HG03066 (cell line): Measurements from ENCODE around the gene EPM2AIP1.
"Not testable (repeated sequence)": the region's sequence is repeated elsewhere in the genome, so short reads cannot be mapped to it uniquely, and the experiment has no call there.

Source experiments
- ATAC-seq: cut with Tn5 transposase; IDR thresholded peaks from one replicate; pipeline ENCODE4 v1.9.1; 2021; ENCODE audit warnings: low read depth; ENCODE audit not compliant: unreplicated experiment

The EPM2AIP1 gene

DNA sequence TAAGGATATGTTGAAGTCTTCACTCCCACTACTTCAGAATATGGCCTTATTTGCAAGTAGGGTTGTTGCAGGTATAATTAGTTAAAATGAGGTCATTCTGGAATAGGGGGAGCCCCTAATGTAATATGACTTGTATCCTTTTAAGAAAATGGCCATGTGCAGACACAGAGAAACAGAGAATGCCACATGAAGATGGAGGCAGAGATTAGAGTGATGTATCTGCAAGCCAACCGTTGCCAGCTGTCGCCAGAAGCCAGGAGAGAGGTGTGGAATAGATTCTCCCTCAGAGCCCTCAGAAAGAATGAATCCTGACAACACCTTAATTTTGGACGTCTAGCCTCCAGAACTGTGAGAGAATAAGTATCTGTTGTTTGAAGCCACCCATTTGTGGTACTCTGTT is 36.8 kb downstream of the EPM2AIP1 start:
- no peak for ATAC-seq

- ATAC-seq, result no peak
Observed at GRCh38 chr3:36954452-36955134, 38.3 kb downstream of the EPM2AIP1 start.

DNA sequence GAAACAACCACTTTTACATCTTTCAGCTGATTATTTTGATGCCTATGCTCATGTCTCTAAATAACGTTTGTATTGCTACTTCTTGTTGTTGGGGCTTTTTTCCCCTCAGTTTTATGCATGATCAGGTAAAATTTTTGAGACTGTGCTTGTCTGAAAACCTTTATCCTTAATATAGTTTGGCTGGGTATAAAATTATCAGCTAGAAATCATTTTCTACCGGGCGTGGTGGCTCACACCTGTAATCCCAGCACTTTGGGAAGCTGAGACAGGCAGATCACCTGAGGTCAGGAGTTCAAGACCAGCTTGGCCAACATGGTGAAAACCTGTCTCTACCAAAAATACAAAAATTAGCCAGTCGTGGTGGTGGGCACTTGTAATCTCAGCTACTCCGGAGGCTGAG is 45.1 kb downstream of the EPM2AIP1 start:
- not testable (repeated sequence) for ATAC-seq

- no peak for ATAC-seq
Observed at GRCh38 chr3:36945333-36945980, 47.5 kb downstream of the EPM2AIP1 start.

DNA sequence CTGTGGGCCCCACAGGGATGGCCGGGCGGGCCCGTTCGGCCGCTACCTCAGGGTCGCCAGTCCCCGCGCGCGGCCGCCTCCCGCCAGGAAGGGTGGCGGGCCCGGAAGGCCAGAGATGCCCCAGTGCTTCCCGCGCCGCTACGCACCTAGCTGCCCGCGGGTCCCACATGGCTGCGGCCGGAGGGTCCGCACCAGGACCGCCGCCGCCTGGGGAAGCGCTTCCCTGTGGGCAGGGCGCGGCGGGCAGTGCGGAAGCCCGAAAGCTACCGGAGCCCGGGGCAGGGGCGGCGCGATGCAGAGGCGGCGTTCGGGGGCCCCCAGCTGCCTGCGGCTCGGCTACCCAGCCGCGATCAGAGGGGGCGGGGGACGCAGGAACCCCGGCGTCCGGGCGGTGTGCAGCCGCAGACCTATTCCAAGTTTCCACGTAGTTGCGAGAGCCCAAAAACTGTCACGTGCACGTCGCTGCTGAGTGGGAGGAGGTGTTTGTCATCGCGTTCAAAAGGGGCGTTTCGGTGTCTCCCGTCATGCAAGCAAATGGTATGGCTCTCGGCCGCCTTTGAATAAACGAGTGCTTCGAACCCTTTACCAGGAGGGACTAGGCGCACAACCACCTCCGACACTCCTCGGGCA is 48.2 kb downstream of the EPM2AIP1 start, which contains the start of gene TRANK1:
TRANK1 (minus strand) TSS at position 414 of the 630 bp plus-strand sequence; CDS start at position 169, 245 bp downstream.
- peak; percentile 67 for ATAC-seq

DNA sequence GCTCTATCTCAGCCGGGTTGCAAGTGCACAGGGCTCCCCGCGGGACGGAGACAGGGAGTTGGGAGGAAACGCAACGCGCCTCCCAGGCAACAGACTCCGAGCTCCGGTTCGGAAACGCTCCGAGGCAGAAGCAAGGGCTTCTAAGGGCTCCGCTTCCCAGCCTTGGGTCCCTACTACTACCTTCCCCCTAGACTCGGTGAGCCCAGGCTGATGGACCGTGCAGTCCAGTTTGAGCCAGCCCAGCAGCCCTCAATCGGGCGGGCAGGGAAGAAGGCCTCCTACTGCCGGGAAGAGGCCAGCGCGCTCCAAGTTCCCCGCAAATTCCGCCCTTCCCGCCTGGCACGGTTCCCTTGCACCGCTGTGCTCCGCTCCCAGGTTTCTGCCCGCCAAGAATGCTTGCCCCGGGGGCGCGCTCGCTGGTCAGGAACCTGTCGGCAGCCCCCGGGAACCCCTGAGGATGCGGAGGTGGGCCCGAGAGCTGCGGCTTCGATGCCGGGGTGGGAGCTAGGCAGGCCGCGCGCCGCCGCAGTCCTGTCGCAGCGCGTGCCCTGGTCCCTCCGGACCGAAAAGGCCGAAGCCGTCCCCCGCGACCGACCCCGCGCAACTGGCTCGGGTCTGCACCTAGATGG is 48.8 kb downstream of the EPM2AIP1 start:
- ATAC-seq, result peak; percentile 45

DNA sequence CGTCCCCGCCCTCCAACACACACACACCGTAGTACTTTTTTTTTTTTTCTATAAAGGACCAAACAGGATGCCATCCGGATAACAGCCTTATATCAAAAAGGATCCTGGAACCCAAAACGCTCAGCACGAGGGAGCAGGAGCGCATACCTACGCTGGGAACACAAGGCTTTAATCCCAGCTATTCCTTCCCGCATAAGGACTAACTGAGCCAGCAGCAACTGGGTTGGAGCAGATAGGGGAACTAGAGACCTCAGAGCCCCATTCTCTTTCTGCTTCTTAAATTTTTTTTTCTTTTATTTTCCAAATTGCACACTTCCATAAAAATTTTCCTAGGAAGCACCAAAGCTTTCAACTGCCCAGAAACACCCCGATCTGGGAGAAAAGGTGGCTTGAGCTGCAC is 49.3 kb downstream of the EPM2AIP1 start:
- no peak for ATAC-seq

- no peak for ATAC-seq
Observed at GRCh38 chr3:36942638-36943248, 50.2 kb downstream of the EPM2AIP1 start.

DNA sequence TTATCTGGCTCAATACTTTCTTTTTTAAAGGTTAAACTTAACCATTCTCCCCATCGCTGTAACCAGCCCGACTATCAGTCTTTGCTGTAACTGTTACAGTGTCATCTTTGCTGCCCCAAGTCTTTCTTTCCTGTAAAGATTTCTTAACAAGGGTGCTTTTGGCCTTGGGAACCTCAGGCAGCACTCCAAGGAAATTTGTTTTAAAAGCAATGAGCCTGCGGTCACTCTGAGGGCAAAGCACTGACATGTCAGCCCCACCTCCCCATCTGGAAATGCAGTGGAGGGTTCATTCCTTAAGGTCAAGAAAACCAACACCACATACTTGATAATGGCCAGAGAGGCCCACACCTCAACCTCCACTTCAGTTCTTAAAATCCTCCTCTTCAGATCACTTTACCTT is 51.3 kb downstream of the EPM2AIP1 start:
- ATAC-seq, result no peak

GRCh38 chr3:36941162-36941561 is 51.8 kb downstream of the EPM2AIP1 start:
- ATAC-seq, result no peak

- no peak for ATAC-seq
Observed at GRCh38 chr3:36937492-36937891, 55.4 kb downstream of the EPM2AIP1 start.
